ENCODE measurements around the gene LY6G6C.

Gene LY6G6C

DNA sequence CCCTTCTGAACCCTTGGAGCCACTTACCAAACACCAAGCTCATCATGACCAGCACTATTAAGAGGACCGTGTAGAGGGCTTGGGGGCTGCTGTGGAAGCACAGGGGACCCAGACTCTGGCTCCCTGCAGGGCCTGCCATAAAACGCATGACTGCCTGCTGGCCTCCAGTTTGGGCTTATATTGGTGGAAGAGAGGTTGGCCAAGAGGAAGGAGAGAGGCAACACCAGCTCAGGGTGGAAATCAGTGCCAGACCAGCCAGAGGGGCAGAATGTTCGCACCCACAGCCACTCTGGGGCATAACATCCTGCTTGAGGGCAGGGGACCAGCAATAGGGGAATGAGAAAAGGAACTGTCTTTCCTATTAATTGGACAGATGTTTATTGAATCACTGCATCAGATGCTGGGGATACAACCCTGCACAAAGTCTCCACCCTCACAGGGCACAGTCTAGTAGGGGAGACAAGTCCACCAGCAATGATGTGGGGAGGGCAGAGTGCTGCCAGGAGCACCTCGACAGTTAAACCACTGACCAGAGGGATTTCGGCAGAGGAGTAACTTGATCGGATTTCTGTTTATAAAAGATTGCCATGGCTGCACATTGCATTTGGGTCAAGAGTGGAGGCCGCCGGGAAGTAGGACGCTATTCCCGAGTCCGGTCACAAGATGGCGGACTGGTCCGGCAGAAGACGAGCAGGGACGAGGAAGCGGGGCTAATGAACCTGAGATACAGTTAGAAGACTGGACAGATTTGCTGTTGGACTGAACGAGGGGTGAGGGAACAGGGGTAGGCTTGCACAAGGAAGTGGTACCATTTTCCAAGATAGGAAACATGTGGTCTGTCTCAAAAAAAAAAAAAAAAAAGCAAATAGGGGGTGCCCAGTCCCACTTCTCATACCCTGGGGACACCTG is 41.1 kb downstream of the LY6G6C start, which contains the start of gene LY6G5C:
TSS of gene LY6G5C (minus strand) at position 842 of the 909 bp plus-strand sequence. CDS start at position 148, 694 bp downstream.
- no peak for DNase-seq (ENCODE audit: low read depth)

DNA sequence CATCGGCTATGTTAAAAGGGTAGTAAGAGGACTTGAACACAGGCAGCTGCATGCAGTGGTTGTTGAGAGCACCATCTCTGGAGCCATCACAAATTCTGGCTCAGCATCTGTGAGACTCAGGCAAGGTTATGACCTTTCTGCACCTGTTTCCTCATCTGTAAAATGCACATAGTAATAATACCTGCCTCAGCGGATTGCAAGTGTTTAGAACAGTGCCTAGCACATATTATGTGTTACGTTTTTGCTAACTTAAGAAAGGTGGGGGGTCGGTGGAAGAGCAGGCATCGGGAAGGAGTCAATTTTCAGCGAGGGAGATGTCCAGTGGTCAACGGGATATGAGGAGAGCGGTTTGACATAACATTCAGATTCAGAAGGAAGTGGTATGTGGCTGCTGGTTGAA is 43.6 kb downstream of the LY6G6C start:
- no peak for DNase-seq (ENCODE audit: low read depth)

DNA sequence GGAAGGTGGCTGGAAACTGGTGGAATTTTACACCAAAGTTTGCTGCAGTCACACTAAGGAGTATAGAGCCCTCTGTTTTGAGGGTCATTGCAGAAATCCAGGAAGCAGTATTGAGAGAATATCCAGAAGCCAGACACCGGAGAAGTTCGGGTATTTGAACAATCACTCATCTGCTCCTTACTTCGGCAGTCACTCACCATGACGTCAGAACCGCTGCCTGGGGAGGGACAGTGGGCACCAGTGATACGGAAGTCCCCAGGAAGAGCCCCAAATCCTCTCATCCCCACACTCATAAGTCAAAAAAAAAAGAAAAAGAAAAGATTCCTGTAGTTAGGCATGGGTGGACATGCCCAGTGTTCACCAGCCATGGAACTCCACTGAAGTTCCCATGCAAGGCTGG is 44.6 kb downstream of the LY6G6C start:
- no peak for DNase-seq (ENCODE audit: low read depth)

DNA sequence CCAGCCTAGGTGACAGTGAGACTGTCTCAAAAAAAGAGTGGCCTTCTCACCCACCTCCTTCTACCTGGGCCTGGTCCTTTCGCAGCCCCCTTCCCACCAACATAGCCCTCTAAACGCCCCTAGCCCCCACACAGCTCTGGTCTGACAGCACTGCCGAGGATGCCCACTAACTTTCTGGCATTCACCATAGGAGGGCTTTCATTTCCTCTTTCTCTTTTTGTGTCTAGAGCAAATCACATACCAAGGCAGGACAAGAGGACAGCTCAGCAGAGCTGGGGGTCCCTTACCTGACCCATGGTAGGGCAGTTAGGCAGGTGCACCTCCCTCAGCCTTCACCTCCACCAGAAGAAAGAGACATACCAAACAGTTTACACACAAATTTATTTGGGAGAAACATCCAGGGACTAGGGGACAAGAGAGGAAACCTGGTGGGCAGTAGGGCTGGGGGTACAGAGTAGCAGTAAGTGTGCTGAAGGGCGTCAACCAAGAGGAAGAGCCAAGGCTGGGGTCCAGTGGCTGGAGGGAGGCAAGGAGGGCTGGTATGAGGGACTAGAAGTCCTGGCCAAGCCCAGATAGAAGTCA is 45.1 kb downstream of the LY6G6C start:
- DNase-seq (ENCODE audit: low read depth) = no peak

DNA sequence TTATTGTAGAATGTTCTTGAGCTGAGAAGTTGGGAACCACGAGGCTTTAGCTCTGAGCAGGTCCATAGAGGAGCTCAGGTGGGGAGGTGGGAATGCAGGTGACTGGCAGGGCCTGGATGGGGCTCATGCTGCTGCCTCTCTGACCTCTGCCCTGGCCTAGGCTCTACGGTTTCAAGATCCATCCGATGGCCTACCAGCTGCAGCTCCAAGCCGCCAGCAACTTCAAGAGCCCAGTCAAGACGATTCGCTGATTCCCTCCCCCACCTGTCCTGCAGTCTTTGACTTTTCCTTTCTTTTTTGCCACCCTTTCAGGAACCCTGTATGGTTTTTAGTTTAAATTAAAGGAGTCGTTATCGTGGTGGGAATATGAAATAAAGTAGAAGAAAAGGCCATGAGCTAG is 51.9 kb downstream of the LY6G6C start, which contains the start of gene LY6G5B:
TSS of gene LY6G5B (plus strand) at position 301 of the 400 bp plus-strand sequence. CDS start 975 bp downstream, outside the sequence.
- no peak for DNase-seq (ENCODE audit: low read depth)
